LNCAP (cell line): ENCODE data around the gene MMRN2.

ENCODE experiments used
- CTCF ChIP-seq: fragments of 450-650 bp; IDR thresholded peaks from 2 replicates; pipeline ENCODE4 v1.5.1; 2017; ENCODE audit warnings: mild to moderate bottlenecking

The MMRN2 gene

GRCh38 chr10:86922553-86922961, 34.9 kb downstream of the MMRN2 start:
- TF ChIP-seq CTCF, result no peak

GRCh38 chr10:86918022-86918471, 39.4 kb downstream of the MMRN2 start:
- no peak for TF ChIP-seq CTCF

- TF ChIP-seq CTCF, result no peak
Measured at GRCh38 chr10:86914734-86915133, 42.7 kb downstream of the MMRN2 start.

GRCh38 chr10:86905429-86905828, 52.0 kb downstream of the MMRN2 start:
- TF ChIP-seq CTCF, result no peak

GRCh38 chr10:86904600-86904999, 52.8 kb downstream of the MMRN2 start:
- TF ChIP-seq CTCF, result no peak

- no peak for TF ChIP-seq CTCF
Measured at GRCh38 chr10:86900955-86901354, 56.5 kb downstream of the MMRN2 start.

- TF ChIP-seq CTCF, result peak; percentile 59
Measured at GRCh38 chr10:86899670-86900276, 57.6 kb downstream of the MMRN2 start.

GRCh38 chr10:86899132-86899531, 58.3 kb downstream of the MMRN2 start:
- TF ChIP-seq CTCF, result no peak
